GM19043 (cell line): ENCODE data around the gene CCNJL.
A peak's percentile ranks its signal among the peaks of the same experiment; 100 is the strongest.

Experiments used
- ATAC-seq: cut with Tn5 transposase; IDR thresholded peaks from one replicate; pipeline ENCODE4 v1.9.1; 2021; ENCODE audit warnings: low read depth; ENCODE audit not compliant: unreplicated experiment

CCNJL gene

GRCh38 chr5:160233215-160233614 lies 79.1 kb downstream of the CCNJL start:
- ATAC-seq: no peak

- ATAC-seq: no peak
Measured at GRCh38 chr5:160231783-160232342, 80.5 kb downstream of the CCNJL start.

GRCh38 chr5:160230686-160231527 lies 81.5 kb downstream of the CCNJL start:
- ATAC-seq: peak; percentile 39

- no peak for ATAC-seq
Measured at GRCh38 chr5:160229190-160229742, 83.1 kb downstream of the CCNJL start, which contains the start of gene FABP6. FABP6 (plus strand) TSS chr5:160229506; CDS start chr5:160229558, 52 bp downstream.

GRCh38 chr5:160227012-160227411 lies 85.4 kb downstream of the CCNJL start:
- no peak for ATAC-seq

- ATAC-seq: no peak
Measured at GRCh38 chr5:160221082-160221481, 91.3 kb downstream of the CCNJL start.

GRCh38 chr5:160219356-160219755 lies 93.0 kb downstream of the CCNJL start:
- ATAC-seq: no peak

GRCh38 chr5:160213537-160213936 lies 98.8 kb downstream of the CCNJL start:
- ATAC-seq: no peak

GRCh38 chr5:160211352-160211751 lies 101.0 kb downstream of the CCNJL start:
- no peak for ATAC-seq

GRCh38 chr5:160210606-160211005 lies 101.8 kb downstream of the CCNJL start:
- ATAC-seq: no peak

GRCh38 chr5:160209917-160210316 lies 102.4 kb downstream of the CCNJL start:
- no peak for ATAC-seq

GRCh38 chr5:160207061-160207460 lies 105.3 kb downstream of the CCNJL start:
- no peak for ATAC-seq
